NK-92 treated with Interleukin-12 subunit alpha and Interleukin-12 subunit beta, amount 100 ng/mL, for 24 hours (cell line): Measurements from ENCODE around the gene ETV4.
"Not testable (repeated sequence)": the region's sequence is repeated elsewhere in the genome, so short reads cannot be mapped to it uniquely, and the experiment has no call there.

ENCODE experiments used
- DNase-seq: peaks from one replicate; lab custom pipeline; 2025; lab: John Stamatoyannopoulos, UW

Gene ETV4

DNA sequence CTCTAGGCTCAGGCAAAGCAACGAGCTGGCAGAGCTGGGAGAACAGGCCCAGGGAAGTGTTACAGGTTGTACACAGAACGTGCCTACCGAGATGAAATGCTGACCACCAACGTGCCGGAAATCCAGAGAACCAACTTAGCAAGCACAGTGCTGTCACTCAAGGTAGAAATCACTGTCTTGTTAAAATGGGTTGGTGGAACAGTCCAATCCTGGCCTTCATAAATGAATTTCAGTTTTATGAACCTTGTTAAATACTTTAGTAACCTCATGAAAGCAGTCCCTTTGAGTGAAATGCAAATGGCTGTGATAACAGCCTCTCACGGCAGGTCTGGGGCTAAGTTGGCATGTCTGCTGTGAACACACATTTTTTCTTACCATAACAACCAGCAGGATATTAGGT is 29.0 kb downstream of the ETV4 start:
- no peak for DNase-seq

- no peak for DNase-seq
Measured at GRCh38 chr17:43515656-43516055, 30.5 kb downstream of the ETV4 start.

- not testable (repeated sequence) for DNase-seq
Measured at GRCh38 chr17:43511199-43511598, 34.9 kb downstream of the ETV4 start.

GRCh38 chr17:43509440-43509839 is 36.7 kb downstream of the ETV4 start:
- not testable (repeated sequence) for DNase-seq

GRCh38 chr17:43490621-43491020 is 55.5 kb downstream of the ETV4 start:
- DNase-seq, result no peak

- peak; percentile 98 for DNase-seq
Measured at GRCh38 chr17:43483674-43484551, 62.2 kb downstream of the ETV4 start, which contains the start of gene DHX8. TSS of gene DHX8 (plus strand) at chr17:43483975. CDS start at chr17:43484038, 63 bp downstream.

- no peak for DNase-seq
Measured at GRCh38 chr17:43482103-43483012, 63.8 kb downstream of the ETV4 start.

- DNase-seq, result no peak
Measured at GRCh38 chr17:43479948-43480347, 66.2 kb downstream of the ETV4 start.
